PC-3 (cell line): ENCODE measurements around the gene BAZ2B.

Experiments used
- CTCF ChIP-seq: fragments of 300-600 bp; sonication (generic); conservative IDR thresholded peaks from 2 replicates; pipeline ENCODE4 v1.5.1; 2017; ENCODE audit warnings: antibody characterized with exemption, low read depth, mild to moderate bottlenecking, low read length
- EZH2 ChIP-seq: fragments of 300-600 bp; sonication (generic); IDR thresholded peaks from one replicate; pipeline ENCODE4 v1.6.1; 2017; ENCODE audit warnings: antibody characterized with exemption, mild to moderate bottlenecking, low read length; ENCODE audit not compliant: unreplicated experiment

GRCh38 chr2:159427048-159427447, 189.3 kb downstream of the BAZ2B start:
- TF ChIP-seq CTCF (no peak), EZH2 (no peak)
